ENCODE data around the gene GON4L. TPM values are rescaled to one million over a fixed set of nuclear protein-coding genes. Genes with fewer than 3 reads are reported as not detected.
"Not testable (repeated sequence)": the region's sequence is repeated elsewhere in the genome, so short reads cannot be mapped to it uniquely, and the experiment has no call there.

GON4L gene
- total and polyA plus RNA-seq, 5 donors from 2014 or later = 22.3 to 105 (median 27.9) TPM

- H3K36me3 ChIP-seq (ENCODE audit: control insufficient read depth, insufficient read depth, low read length); ATAC-seq (ENCODE audit: low read depth in 2 of 2); H3K27me3 ChIP-seq (ENCODE audit: control insufficient read depth, insufficient read depth, low read length); H3K4me3 Mint-ChIP-seq; H3K4me1 ChIP-seq (ENCODE audit: control insufficient read depth, insufficient read depth, low read length, poor library complexity, severe bottlenecking); H3K4me3 ChIP-seq (ENCODE audit: low read depth, low read length); H3K27me3 Mint-ChIP-seq; H3K9me3 ChIP-seq (ENCODE audit: control insufficient read depth in 2 of 2, low read length in 2 of 2); H3K9me3 Mint-ChIP-seq; H3K27ac Mint-ChIP-seq; DNase-seq; H3K27ac ChIP-seq (ENCODE audit: insufficient read depth, low read length, poor library complexity, severe bottlenecking): not testable (repeated sequence)
- Mint-ChIP-seq H3K36me3 (peaks cover 21% of the 10 kb centered on the region), H3K4me1 (peaks cover 21 to 37% (median 28%) of the 10 kb centered on the region in 4 donors)
Measured at GRCh38 chr1:155834927-155835399, 22.1 kb downstream of the GON4L start.

- Histone ChIP-seq H3K4me1 (ENCODE audit: control insufficient read depth, insufficient read depth, low read length, poor library complexity, severe bottlenecking) (no peaks in the 10 kb centered on the region), H3K9me3 (ENCODE audit: control insufficient read depth in 2 of 2, low read length in 2 of 2) (no peaks in the 10 kb centered on the region), H3K4me3 (ENCODE audit: low read depth, low read length) (no peak overlapping the region), H3K36me3 (ENCODE audit: control insufficient read depth, insufficient read depth, low read length) (peaks cover 7% of the 10 kb centered on the region), H3K27me3 (ENCODE audit: control insufficient read depth, insufficient read depth, low read length) (no peaks in the 10 kb centered on the region), H3K27ac (ENCODE audit: insufficient read depth, low read length, poor library complexity, severe bottlenecking) (no peak overlapping the region)
- peak in 1 of 3 donors; percentile 27 for DNase-seq
- peaks cover 0 to 1% (median 0%) of the 10 kb centered on the region in 7 donors for H3K9me3 Mint-ChIP-seq
- no peak for ATAC-seq (ENCODE audit: low read depth in 2 of 2)
- H3K36me3 Mint-ChIP-seq = peaks cover 19% of the 10 kb centered on the region
- peak overlapping the region in 2 of 3 donors; percentile 63 to 72 for H3K27ac Mint-ChIP-seq
- peaks cover 17 to 38% (median 27%) of the 10 kb centered on the region in 4 donors for H3K4me1 Mint-ChIP-seq
- H3K27me3 Mint-ChIP-seq = no peaks in the 10 kb centered on the region
- H3K4me3 Mint-ChIP-seq = no peak overlapping the region
Measured at GRCh38 chr1:155834296-155834926, 22.6 kb downstream of the GON4L start.

GRCh38 chr1:155833665-155834295, 23.2 kb downstream of the GON4L start:
- no peak overlapping the region for H3K4me3 Mint-ChIP-seq
- peak overlapping the region in 2 of 3 donors; percentile 63 to 72 for H3K27ac Mint-ChIP-seq
- peaks cover 17 to 37% (median 28%) of the 10 kb centered on the region in 4 donors for H3K4me1 Mint-ChIP-seq
- Histone ChIP-seq H3K9me3 (ENCODE audit: control insufficient read depth in 2 of 2, low read length in 2 of 2) (no peaks in the 10 kb centered on the region), H3K27ac (ENCODE audit: insufficient read depth, low read length, poor library complexity, severe bottlenecking) (no peak overlapping the region), H3K4me1 (ENCODE audit: control insufficient read depth, insufficient read depth, low read length, poor library complexity, severe bottlenecking) (no peaks in the 10 kb centered on the region), H3K4me3 (ENCODE audit: low read depth, low read length) (no peak overlapping the region), H3K36me3 (ENCODE audit: control insufficient read depth, insufficient read depth, low read length) (peaks cover 7% of the 10 kb centered on the region), H3K27me3 (ENCODE audit: control insufficient read depth, insufficient read depth, low read length) (no peaks in the 10 kb centered on the region)
- no peaks in the 10 kb centered on the region for H3K27me3 Mint-ChIP-seq
- peaks cover 21% of the 10 kb centered on the region for H3K36me3 Mint-ChIP-seq
- DNase-seq (no peak), ATAC-seq (ENCODE audit: low read depth in 2 of 2) (peak in 1 of 2 donors; percentile 16)
- H3K9me3 Mint-ChIP-seq = peaks cover 0 to 1% (median 0%) of the 10 kb centered on the region in 7 donors

- H3K36me3 Mint-ChIP-seq = peaks cover 21% of the 10 kb centered on the region
- no peak for DNase-seq
- peak overlapping the region in 1 of 3 donors; percentile 20 for H3K27ac Mint-ChIP-seq
- no peak for ATAC-seq (ENCODE audit: low read depth in 2 of 2)
- H3K9me3 Mint-ChIP-seq = peaks cover 0 to 1% (median 0%) of the 10 kb centered on the region in 7 donors
- H3K4me1 Mint-ChIP-seq = peaks cover 13 to 35% (median 22%) of the 10 kb centered on the region in 4 donors
- H3K4me3 Mint-ChIP-seq = no peak overlapping the region
- Histone ChIP-seq H3K4me1 (ENCODE audit: control insufficient read depth, insufficient read depth, low read length, poor library complexity, severe bottlenecking) (no peaks in the 10 kb centered on the region), H3K27ac (ENCODE audit: insufficient read depth, low read length, poor library complexity, severe bottlenecking) (no peak overlapping the region), H3K36me3 (ENCODE audit: control insufficient read depth, insufficient read depth, low read length) (peaks cover 11% of the 10 kb centered on the region), H3K27me3 (ENCODE audit: control insufficient read depth, insufficient read depth, low read length) (no peaks in the 10 kb centered on the region), H3K4me3 (ENCODE audit: low read depth, low read length) (no peak overlapping the region), H3K9me3 (ENCODE audit: control insufficient read depth in 2 of 2, low read length in 2 of 2) (no peaks in the 10 kb centered on the region)
- no peaks in the 10 kb centered on the region for H3K27me3 Mint-ChIP-seq
Measured at GRCh38 chr1:155831279-155831976, 25.6 kb downstream of the GON4L start.

- Histone ChIP-seq H3K4me3 (ENCODE audit: low read depth, low read length) (no peak overlapping the region), H3K9me3 (ENCODE audit: control insufficient read depth in 2 of 2, low read length in 2 of 2) (no peaks in the 10 kb centered on the region), H3K27me3 (ENCODE audit: control insufficient read depth, insufficient read depth, low read length) (no peaks in the 10 kb centered on the region), H3K4me1 (ENCODE audit: control insufficient read depth, insufficient read depth, low read length, poor library complexity, severe bottlenecking) (no peaks in the 10 kb centered on the region), H3K36me3 (ENCODE audit: control insufficient read depth, insufficient read depth, low read length) (peaks cover 24% of the 10 kb centered on the region), H3K27ac (ENCODE audit: insufficient read depth, low read length, poor library complexity, severe bottlenecking) (no peak overlapping the region)
- Mint-ChIP-seq H3K4me3 (no peak overlapping the region), H3K36me3 (peaks cover 17% of the 10 kb centered on the region), H3K4me1 (peaks cover 1 to 17% (median 7%) of the 10 kb centered on the region in 4 donors), H3K27me3 (no peaks in the 10 kb centered on the region), H3K27ac (peak overlapping the region; percentile 17 to 53 (median 52)), H3K9me3 (no peaks in the 10 kb centered on the region)
- ATAC-seq (ENCODE audit: low read depth in 2 of 2) (no peak), DNase-seq (no peak)
Measured at GRCh38 chr1:155827450-155827849, 29.6 kb downstream of the GON4L start.

- Mint-ChIP-seq H3K4me3 (no peak overlapping the region), H3K27ac (no peak overlapping the region), H3K27me3 (no peaks in the 10 kb centered on the region), H3K4me1 (peaks cover 0 to 3% (median under 1%) of the 10 kb centered on the region in 4 donors), H3K36me3 (peaks cover 40% of the 10 kb centered on the region), H3K9me3 (no peaks in the 10 kb centered on the region)
- no peaks in the 10 kb centered on the region for H3K4me1 ChIP-seq (ENCODE audit: control insufficient read depth, insufficient read depth, low read length, poor library complexity, severe bottlenecking)
- no peaks in the 10 kb centered on the region for H3K9me3 ChIP-seq (ENCODE audit: control insufficient read depth in 2 of 2, low read length in 2 of 2)
- H3K27ac ChIP-seq (ENCODE audit: insufficient read depth, low read length, poor library complexity, severe bottlenecking) = no peak overlapping the region
- H3K36me3 ChIP-seq (ENCODE audit: control insufficient read depth, insufficient read depth, low read length) = peaks cover 87% of the 10 kb centered on the region
- no peak for DNase-seq
- H3K4me3 ChIP-seq (ENCODE audit: low read depth, low read length) = no peak overlapping the region
- H3K27me3 ChIP-seq (ENCODE audit: control insufficient read depth, insufficient read depth, low read length) = no peaks in the 10 kb centered on the region
- no peak for ATAC-seq (ENCODE audit: low read depth in 2 of 2)
Measured at GRCh38 chr1:155816351-155816750, 40.7 kb downstream of the GON4L start.

- Mint-ChIP-seq H3K9me3 (no peaks in the 10 kb centered on the region), H3K36me3 (peaks cover 28% of the 10 kb centered on the region), H3K4me3 (no peak overlapping the region), H3K27me3 (no peaks in the 10 kb centered on the region), H3K4me1 (peaks cover 0 to 7% (median 6%) of the 10 kb centered on the region in 4 donors), H3K27ac (peak overlapping the region; percentile 35 to 74 (median 71))
- Histone ChIP-seq H3K4me3 (ENCODE audit: low read depth, low read length) (no peak overlapping the region), H3K36me3 (ENCODE audit: control insufficient read depth, insufficient read depth, low read length) (peaks cover 67% of the 10 kb centered on the region), H3K4me1 (ENCODE audit: control insufficient read depth, insufficient read depth, low read length, poor library complexity, severe bottlenecking) (no peaks in the 10 kb centered on the region), H3K27ac (ENCODE audit: insufficient read depth, low read length, poor library complexity, severe bottlenecking) (no peak overlapping the region), H3K9me3 (ENCODE audit: control insufficient read depth in 2 of 2, low read length in 2 of 2) (no peaks in the 10 kb centered on the region), H3K27me3 (ENCODE audit: control insufficient read depth, insufficient read depth, low read length) (no peaks in the 10 kb centered on the region)
- DNase-seq (no peak), ATAC-seq (ENCODE audit: low read depth in 2 of 2) (no peak)
Measured at GRCh38 chr1:155813672-155814071, 43.3 kb downstream of the GON4L start.

All from CD4-positive, CD25-positive, alpha-beta regulatory T cell (primary cell).